Neural progenitor cell (in vitro differentiated cells): ENCODE results near the gene PXDN. TPM values are rescaled to one million over a fixed set of nuclear protein-coding genes. Genes with fewer than 3 reads are reported as not detected.

Experiments used
- DNase-seq: peaks from one replicate; pipeline ENCODE4 v3.0.0-alpha.2; 2016; ENCODE audit warnings: low spot score
- H2AFZ ChIP-seq: fragments of 200-600 bp; sonication (generic); replicated peaks from 2 replicates; pipeline ENCODE4 v1.6.1; 2016; ENCODE audit warnings: antibody characterized with exemption
- H3F3A ChIP-seq: fragments of 200-600 bp; sonication (generic); 2 replicates; pipeline ENCODE4 v1.6.1; 2016; ENCODE audit warnings: antibody characterized with exemption, low read depth
- H3K27ac ChIP-seq: fragments of 200-600 bp; sonication (generic); 2 replicates; pipeline ENCODE4 v1.5.1; 2016; ENCODE audit warnings: mild to moderate bottlenecking
- H3K27me3 ChIP-seq: fragments of 200-600 bp; sonication (generic); 2 replicates; pipeline ENCODE4 v1.6.1; 2016; ENCODE audit warnings: mild to moderate bottlenecking, moderate library complexity
- H3K36me3 ChIP-seq: fragments of 200-600 bp; sonication (generic); 2 replicates; pipeline ENCODE4 v1.5.1; 2016
- H3K4me1 ChIP-seq: fragments of 200-600 bp; sonication (generic); 2 replicates; pipeline ENCODE4 v1.6.1; 2016; ENCODE audit warnings: mixed run types
- H3K4me2 ChIP-seq: fragments of 200-600 bp; sonication (generic); 2 replicates; pipeline ENCODE4 v1.6.1; 2016
- H3K4me3 ChIP-seq: fragments of 200-600 bp; sonication (generic); 2 replicates; pipeline ENCODE4 v1.5.1; 2016
- H3K79me2 ChIP-seq: fragments of 200-600 bp; sonication (generic); 2 replicates; pipeline ENCODE4 v1.6.1; 2016; ENCODE audit warnings: low read depth
- H3K9ac ChIP-seq: fragments of 200-600 bp; sonication (generic); 2 replicates; pipeline ENCODE4 v1.6.1; 2016
- H3K9me3 ChIP-seq: fragments of 200-600 bp; sonication (generic); 2 replicates; pipeline ENCODE4 v1.5.1; 2016; ENCODE audit warnings: low read depth
- H4K20me1 ChIP-seq: fragments of 200-600 bp; sonication (generic); 2 replicates; pipeline ENCODE4 v1.6.1; 2016; ENCODE audit warnings: low read depth
- H3K27ac Mint-ChIP-seq: 3 replicates; pipeline ENCODE4 v1.8.0; 2021; ENCODE audit warnings: mixed read lengths
- H3K27me3 Mint-ChIP-seq: 2 replicates; pipeline ENCODE4 v1.8.0; 2022; ENCODE audit warnings: low read depth, mild to moderate bottlenecking, inconsistent platforms, moderate library complexity, mixed read lengths; ENCODE audit not compliant: insufficient read depth
- H3K36me3 Mint-ChIP-seq: 3 replicates; pipeline ENCODE4 v1.8.0; 2021; ENCODE audit warnings: mixed read lengths
- H3K4me1 Mint-ChIP-seq: 3 replicates; pipeline ENCODE4 v1.8.0; 2021; ENCODE audit warnings: mixed read lengths
- H3K4me3 Mint-ChIP-seq: 3 replicates; pipeline ENCODE4 v1.8.0; 2021; ENCODE audit warnings: mild to moderate bottlenecking, moderate library complexity, mixed read lengths
- H3K9me3 Mint-ChIP-seq: 3 replicates; pipeline ENCODE4 v1.8.0; 2020; ENCODE audit warnings: mixed read lengths
- CTCF ChIP-seq: fragments of 200-600 bp; sonication (generic); IDR thresholded peaks from 2 replicates; pipeline ENCODE4 v1.5.1; 2017; ENCODE audit warnings: antibody characterized with exemption, mild to moderate bottlenecking
- EZH2 ChIP-seq: fragments of 200-600 bp; sonication (generic); IDR thresholded peaks from 2 replicates; pipeline ENCODE4 v1.6.1; 2017; ENCODE audit warnings: antibody characterized with exemption, mild to moderate bottlenecking, moderate library complexity
- EZH2phosphoT487 ChIP-seq: fragments of 200-600 bp; sonication (generic); IDR thresholded peaks from 2 replicates; pipeline ENCODE4 v1.6.1; 2017; ENCODE audit warnings: antibody characterized with exemption
- total RNA-seq: library from RNA; depleted of rRNA; stranded (reverse); fragments of >200 nt; gene quantifications from 2 replicates; pipeline ENCODE4 v1.2.3, GENCODE V29; 2015; ENCODE audit warnings: low replicate concordance

The PXDN gene
- total RNA-seq, 1 donor from 2014 or later = 118 TPM

GRCh38 chr2:1682181-1682440 is 62.2 kb downstream of the PXDN start:
- TF ChIP-seq EZH2phosphoT487 (no peak), CTCF (no peak), EZH2 (no peak)
- Histone ChIP-seq H3K9me3 (no peaks in the 10 kb centered on the region), H4K20me1 (peaks cover 15% of the 10 kb centered on the region), H3K79me2 (no peaks in the 10 kb centered on the region), H3K4me2 (no peak overlapping the region), H3K27me3 (no peaks in the 10 kb centered on the region), H3F3A (no peaks in the 10 kb centered on the region), H3K36me3 (no peaks in the 10 kb centered on the region), H3K4me1 (no peaks in the 10 kb centered on the region), H3K27ac (no peak overlapping the region), H3K4me3 (no peak overlapping the region), H3K9ac (no peak overlapping the region), H2AFZ (no peak overlapping the region)
- DNase-seq = no peak
- no peak overlapping the region for H3K27ac Mint-ChIP-seq
- H3K36me3 Mint-ChIP-seq = peaks cover 10% of the 10 kb centered on the region
- peaks cover 2% of the 10 kb centered on the region for H3K27me3 Mint-ChIP-seq
- no peaks in the 10 kb centered on the region for H3K9me3 Mint-ChIP-seq
- H3K4me3 Mint-ChIP-seq = no peak overlapping the region
- peaks cover 14% of the 10 kb centered on the region for H3K4me1 Mint-ChIP-seq

- H3K4me3 Mint-ChIP-seq = no peak overlapping the region
- H3K36me3 Mint-ChIP-seq = peaks cover 9% of the 10 kb centered on the region
- no peaks in the 10 kb centered on the region for H3K9me3 ChIP-seq
- H3K27ac ChIP-seq = no peak overlapping the region
- no peaks in the 10 kb centered on the region for H3K4me1 ChIP-seq
- no peak for TF ChIP-seq CTCF
- TF ChIP-seq EZH2 = no peak
- no peak for TF ChIP-seq EZH2phosphoT487
- no peaks in the 10 kb centered on the region for H3F3A ChIP-seq
- no peak overlapping the region for H3K4me3 ChIP-seq
- no peak for DNase-seq
- no peaks in the 10 kb centered on the region for H3K36me3 ChIP-seq
- H3K4me1 Mint-ChIP-seq = peaks cover 9% of the 10 kb centered on the region
- peaks cover 2% of the 10 kb centered on the region for H3K27me3 Mint-ChIP-seq
- H3K79me2 ChIP-seq = no peaks in the 10 kb centered on the region
- no peak overlapping the region for H3K27ac Mint-ChIP-seq
- H4K20me1 ChIP-seq = peaks cover 14% of the 10 kb centered on the region
- no peak overlapping the region for H3K4me2 ChIP-seq
- H3K27me3 ChIP-seq = no peaks in the 10 kb centered on the region
- no peaks in the 10 kb centered on the region for H3K9me3 Mint-ChIP-seq
- H2AFZ ChIP-seq = no peak overlapping the region
- H3K9ac ChIP-seq = no peak overlapping the region
These were observed 62.8 kb downstream of the PXDN start for GRCh38 chr2:1681323-1682180.

- peaks cover 2% of the 10 kb centered on the region for H3K27me3 Mint-ChIP-seq
- H3K9me3 Mint-ChIP-seq = no peaks in the 10 kb centered on the region
- no peak overlapping the region for H3K4me3 ChIP-seq
- no peaks in the 10 kb centered on the region for H3F3A ChIP-seq
- no peaks in the 10 kb centered on the region for H3K36me3 ChIP-seq
- H3K4me3 Mint-ChIP-seq = no peak overlapping the region
- peaks cover 3% of the 10 kb centered on the region for H3K4me1 Mint-ChIP-seq
- H3K4me1 ChIP-seq = no peaks in the 10 kb centered on the region
- no peaks in the 10 kb centered on the region for H3K9me3 ChIP-seq
- TF ChIP-seq EZH2phosphoT487 = no peak
- no peak for TF ChIP-seq EZH2
- no peak for TF ChIP-seq CTCF
- H3K9ac ChIP-seq = no peak overlapping the region
- H3K79me2 ChIP-seq = no peaks in the 10 kb centered on the region
- no peak for DNase-seq
- peaks cover 14% of the 10 kb centered on the region for H4K20me1 ChIP-seq
- H3K27me3 ChIP-seq = no peaks in the 10 kb centered on the region
- H3K27ac Mint-ChIP-seq = peak overlapping the region; percentile 72
- H3K4me2 ChIP-seq = no peak overlapping the region
- peaks cover 6% of the 10 kb centered on the region for H3K36me3 Mint-ChIP-seq
- no peak overlapping the region for H2AFZ ChIP-seq
- H3K27ac ChIP-seq = no peak overlapping the region
These were observed 63.3 kb downstream of the PXDN start for GRCh38 chr2:1681017-1681318.
